Measurements from ENCODE around the gene PERM1.

Gene PERM1

DNA sequence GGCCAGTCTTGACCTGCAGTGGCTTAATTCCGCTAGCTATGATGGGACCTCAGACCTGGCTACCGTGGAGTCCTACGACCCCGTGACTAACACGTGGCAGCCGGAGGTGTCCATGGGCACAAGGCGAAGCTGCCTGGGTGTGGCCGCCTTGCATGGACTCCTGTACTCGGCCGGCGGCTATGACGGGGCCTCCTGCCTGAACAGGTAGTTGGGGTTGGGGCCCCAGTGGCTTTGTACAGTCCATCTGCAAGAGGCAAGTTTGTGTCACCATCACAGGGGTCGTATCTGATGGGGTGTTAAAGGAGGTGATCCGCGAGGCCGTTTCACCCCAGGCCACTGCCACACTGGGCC, 18.6 kb downstream of the PERM1 start:
- H3K27ac ChIP-seq (ENCODE audit: low read depth, low read length) = no peak overlapping the region
- H4K20me1 ChIP-seq (ENCODE audit: low read depth, low read length) = no peaks in the 10 kb centered on the region
- no peak overlapping the region for H2AFZ ChIP-seq (ENCODE audit: low read depth, low read length, severe bottlenecking)
- H3K4me2 ChIP-seq (ENCODE audit: low read depth, low read length, poor library complexity, severe bottlenecking) = no peak overlapping the region
- H3K27me3 ChIP-seq (ENCODE audit: low read length) = no peaks in the 10 kb centered on the region
- H3K79me2 ChIP-seq (ENCODE audit: insufficient read depth, low read length) = peaks cover 7% of the 10 kb centered on the region
- TF ChIP-seq EZH2phosphoT487 (conservative IDR thresholded peaks at IDR 0.05; ENCODE audit: low read length) = no peak
- TF ChIP-seq, protein P1, sequence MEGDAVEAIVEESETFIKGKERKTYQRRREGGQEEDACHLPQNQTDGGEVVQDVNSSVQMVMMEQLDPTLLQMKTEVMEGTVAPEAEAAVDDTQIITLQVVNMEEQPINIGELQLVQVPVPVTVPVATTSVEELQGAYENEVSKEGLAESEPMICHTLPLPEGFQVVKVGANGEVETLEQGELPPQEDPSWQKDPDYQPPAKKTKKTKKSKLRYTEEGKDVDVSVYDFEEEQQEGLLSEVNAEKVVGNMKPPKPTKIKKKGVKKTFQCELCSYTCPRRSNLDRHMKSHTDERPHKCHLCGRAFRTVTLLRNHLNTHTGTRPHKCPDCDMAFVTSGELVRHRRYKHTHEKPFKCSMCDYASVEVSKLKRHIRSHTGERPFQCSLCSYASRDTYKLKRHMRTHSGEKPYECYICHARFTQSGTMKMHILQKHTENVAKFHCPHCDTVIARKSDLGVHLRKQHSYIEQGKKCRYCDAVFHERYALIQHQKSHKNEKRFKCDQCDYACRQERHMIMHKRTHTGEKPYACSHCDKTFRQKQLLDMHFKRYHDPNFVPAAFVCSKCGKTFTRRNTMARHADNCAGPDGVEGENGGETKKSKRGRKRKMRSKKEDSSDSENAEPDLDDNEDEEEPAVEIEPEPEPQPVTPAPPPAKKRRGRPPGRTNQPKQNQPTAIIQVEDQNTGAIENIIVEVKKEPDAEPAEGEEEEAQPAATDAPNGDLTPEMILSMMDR (IDR thresholded peaks at IDR 0.05; ENCODE audit: insufficient read depth, low read length, poor library complexity, severe bottlenecking) = no peak
- H3K36me3 ChIP-seq (ENCODE audit: low read length) = no peaks in the 10 kb centered on the region
- H3K9ac ChIP-seq (ENCODE audit: low read length) = no peak overlapping the region
- H3K9me3 ChIP-seq (ENCODE audit: insufficient read depth, low read length) = no peaks in the 10 kb centered on the region
- no peaks in the 10 kb centered on the region for H3F3A ChIP-seq (ENCODE audit: insufficient read depth)
- H3K9me2 ChIP-seq (replicated peaks; ENCODE audit: insufficient read depth, low read length) = no peaks in the 10 kb centered on the region
- H3K4me3 ChIP-seq (ENCODE audit: insufficient read depth, low read length, poor library complexity, severe bottlenecking) = no peak overlapping the region

DNA sequence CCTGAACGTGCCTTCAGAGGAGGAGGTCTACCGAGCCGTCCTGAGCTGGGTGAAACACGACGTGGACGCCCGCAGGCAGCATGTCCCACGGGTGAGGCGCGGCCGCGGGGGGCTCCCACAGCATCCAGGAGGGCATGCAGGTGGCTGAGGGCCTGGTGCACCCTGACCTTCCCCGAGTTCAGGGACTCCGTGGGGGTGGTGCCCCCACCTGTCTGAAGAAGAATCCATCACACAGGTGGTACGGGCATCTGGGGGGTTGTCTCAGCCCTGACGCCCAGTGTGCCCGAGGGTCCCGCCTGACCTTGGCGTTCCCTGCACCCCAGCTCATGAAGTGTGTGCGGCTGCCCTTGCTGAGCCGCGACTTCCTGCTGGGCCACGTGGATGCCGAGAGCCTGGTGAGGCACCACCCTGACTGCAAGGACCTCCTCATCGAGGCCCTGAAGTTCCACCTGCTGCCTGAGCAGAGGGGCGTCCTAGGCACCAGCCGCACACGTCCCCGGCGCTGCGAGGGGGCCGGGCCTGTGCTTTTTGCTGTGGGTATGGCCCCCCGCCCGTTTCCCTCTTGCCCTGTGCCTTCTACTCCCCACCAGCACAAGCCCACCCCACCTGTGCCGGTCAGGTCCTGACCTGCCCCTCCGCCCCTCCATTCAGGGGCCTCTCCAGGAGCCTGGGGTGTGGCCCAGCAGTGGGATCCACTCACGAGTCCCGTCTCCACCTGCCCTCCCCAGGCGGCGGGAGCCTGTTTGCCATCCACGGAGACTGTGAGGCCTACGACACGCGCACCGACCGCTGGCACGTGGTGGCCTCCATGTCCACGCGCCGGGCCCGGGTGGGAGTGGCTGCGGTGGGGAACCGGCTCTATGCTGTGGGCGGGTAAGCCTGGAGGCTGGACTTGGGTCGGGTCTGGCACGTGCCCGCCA, 19.3 kb downstream of the PERM1 start:
- Histone ChIP-seq H3K9me2 (replicated peaks; ENCODE audit: insufficient read depth, low read length) (no peaks in the 10 kb centered on the region), H3K27me3 (ENCODE audit: low read length) (no peaks in the 10 kb centered on the region), H2AFZ (ENCODE audit: low read depth, low read length, severe bottlenecking) (no peak overlapping the region), H4K20me1 (ENCODE audit: low read depth, low read length) (no peaks in the 10 kb centered on the region), H3K4me3 (ENCODE audit: insufficient read depth, low read length, poor library complexity, severe bottlenecking) (no peak overlapping the region), H3K9me3 (ENCODE audit: insufficient read depth, low read length) (no peaks in the 10 kb centered on the region), H3F3A (ENCODE audit: insufficient read depth) (no peaks in the 10 kb centered on the region), H3K9ac (ENCODE audit: low read length) (no peak overlapping the region), H3K27ac (ENCODE audit: low read depth, low read length) (no peak overlapping the region), H3K36me3 (ENCODE audit: low read length) (no peaks in the 10 kb centered on the region), H3K79me2 (ENCODE audit: insufficient read depth, low read length) (peaks cover 14% of the 10 kb centered on the region), H3K4me2 (ENCODE audit: low read depth, low read length, poor library complexity, severe bottlenecking) (no peak overlapping the region)
- no peak for TF ChIP-seq EZH2phosphoT487 (conservative IDR thresholded peaks at IDR 0.05; ENCODE audit: low read length)
- TF ChIP-seq, protein P1 (IDR thresholded peaks at IDR 0.05; ENCODE audit: insufficient read depth, low read length, poor library complexity, severe bottlenecking) = no peak

DNA sequence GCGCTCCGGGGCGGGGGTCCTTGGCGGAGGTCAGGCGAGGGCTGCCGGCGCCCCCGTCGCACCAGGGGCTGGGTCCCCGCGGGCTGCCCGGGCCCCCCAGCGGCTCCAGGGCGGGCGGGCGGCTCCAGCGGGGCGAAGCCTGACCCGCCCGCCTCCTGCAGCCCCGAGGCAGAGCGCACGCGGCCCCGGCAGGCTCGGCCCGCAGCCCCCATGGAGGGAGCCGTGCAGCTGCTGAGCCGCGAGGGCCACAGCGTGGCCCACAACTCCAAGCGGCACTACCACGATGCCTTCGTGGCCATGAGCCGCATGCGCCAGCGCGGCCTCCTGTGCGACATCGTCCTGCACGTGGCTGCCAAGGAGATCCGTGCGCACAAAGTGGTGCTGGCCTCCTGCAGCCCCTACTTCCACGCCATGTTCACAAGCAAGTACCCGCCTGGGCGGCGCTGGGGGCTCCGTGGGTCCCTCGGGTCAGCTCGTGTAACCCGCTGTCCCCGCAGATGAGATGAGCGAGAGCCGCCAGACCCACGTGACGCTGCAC, 20.7 kb downstream of the PERM1 start:
- Histone ChIP-seq H3K9ac (ENCODE audit: low read length) (peak overlapping the region; percentile 64), H3K9me3 (ENCODE audit: insufficient read depth, low read length) (no peaks in the 10 kb centered on the region), H2AFZ (ENCODE audit: low read depth, low read length, severe bottlenecking) (no peak overlapping the region), H3K27ac (ENCODE audit: low read depth, low read length) (no peak overlapping the region), H3K4me2 (ENCODE audit: low read depth, low read length, poor library complexity, severe bottlenecking) (peak overlapping the region; percentile 75), H3K4me3 (ENCODE audit: insufficient read depth, low read length, poor library complexity, severe bottlenecking) (peak overlapping the region; percentile 66), H3K79me2 (ENCODE audit: insufficient read depth, low read length) (peaks cover 18% of the 10 kb centered on the region), H4K20me1 (ENCODE audit: low read depth, low read length) (no peaks in the 10 kb centered on the region), H3K36me3 (ENCODE audit: low read length) (no peaks in the 10 kb centered on the region), H3F3A (ENCODE audit: insufficient read depth) (no peaks in the 10 kb centered on the region), H3K27me3 (ENCODE audit: low read length) (no peaks in the 10 kb centered on the region), H3K9me2 (replicated peaks; ENCODE audit: insufficient read depth, low read length) (no peaks in the 10 kb centered on the region)
- TF ChIP-seq, protein P1 (IDR thresholded peaks at IDR 0.05; ENCODE audit: insufficient read depth, low read length, poor library complexity, severe bottlenecking) = no peak
- TF ChIP-seq EZH2phosphoT487 (conservative IDR thresholded peaks at IDR 0.05; ENCODE audit: low read length) = no peak

All from SU-DHL-6 (cell line).